Uterus (tissue), 2 donors: Measurements from ENCODE around the gene AOC3.

Experiments
- CTCF ChIP-seq, 4 experiments: fragments of 200-600 bp in 2 of 4; fragments of 450-650 bp in 2 of 4; sonication (generic) in 2 of 4; IDR thresholded peaks; one replicate each; pipeline ENCODE4 v1.5.1; 2016 to 2019; ENCODE audit warnings: antibody characterized with exemption in 4 of 4, mild to moderate bottlenecking in 2 of 4, moderate library complexity in 1 of 4
- POLR2A ChIP-seq, 2 donors: fragments of 450-650 bp; IDR thresholded peaks; one replicate each; pipeline ENCODE4 v1.6.1; 2016; ENCODE audit warnings: antibody characterized with exemption in 2 of 2, mild to moderate bottlenecking in 1 of 2, moderate library complexity in 1 of 2

GRCh38 chr17:42849031-42849430 lies 2.0 kb upstream of the AOC3 start:
- TF ChIP-seq CTCF (IDR thresholded peaks at IDR 0.05) (no peak), POLR2A (IDR thresholded peaks at IDR 0.05) (no peak)
